NCI-H2029 (cell line): ENCODE results near the gene FBXL16.

Source experiments
- DNase-seq: peaks from one replicate; lab custom pipeline; 2025; lab: John Stamatoyannopoulos, UW

Gene FBXL16

GRCh38 chr16:660459-661183 lies 45.0 kb downstream of the FBXL16 start:
- DNase-seq: peak; percentile 78

- DNase-seq: no peak
These were observed 45.5 kb downstream of the FBXL16 start for GRCh38 chr16:660132-660458.

GRCh38 chr16:659618-660017 lies 46.0 kb downstream of the FBXL16 start:
- no peak for DNase-seq

- DNase-seq: no peak
These were observed 46.7 kb downstream of the FBXL16 start for GRCh38 chr16:658679-659571.

GRCh38 chr16:657487-657886 lies 48.1 kb downstream of the FBXL16 start:
- DNase-seq: no peak

- DNase-seq: no peak
These were observed 51.6 kb downstream of the FBXL16 start for GRCh38 chr16:654034-654433.

GRCh38 chr16:652454-653305 lies 52.9 kb downstream of the FBXL16 start:
- DNase-seq: no peak

GRCh38 chr16:651844-652243 lies 53.8 kb downstream of the FBXL16 start:
- DNase-seq: no peak

GRCh38 chr16:649631-650030 lies 56.0 kb downstream of the FBXL16 start:
- DNase-seq: no peak

- DNase-seq: peak; percentile 89
These were observed 56.6 kb downstream of the FBXL16 start, which contains the start of gene WDR90 for GRCh38 chr16:648781-649589. Gene WDR90 (plus strand): TSS chr16:649365. CDS start chr16:649417, 52 bp downstream.

- peak; percentile 60 for DNase-seq
These were observed 57.4 kb downstream of the FBXL16 start for GRCh38 chr16:648071-648780.

- DNase-seq: peak; percentile 22
These were observed 58.3 kb downstream of the FBXL16 start for GRCh38 chr16:647173-647902.

- no peak for DNase-seq
These were observed 58.9 kb downstream of the FBXL16 start for GRCh38 chr16:646679-647172.

GRCh38 chr16:645852-646678 lies 59.5 kb downstream of the FBXL16 start:
- DNase-seq: no peak

- no peak for DNase-seq
These were observed 61.0 kb downstream of the FBXL16 start for GRCh38 chr16:644556-644955.

- DNase-seq: no peak
These were observed 62.6 kb downstream of the FBXL16 start for GRCh38 chr16:643050-643368.
